Cardiac fibroblast (primary cell): Measurements from ENCODE around the gene GRIA3.
"Not testable (repeated sequence)": the region's sequence is repeated elsewhere in the genome, so short reads cannot be mapped to it uniquely, and the experiment has no call there.

Experiments
- DNase-seq, 2 donors: peaks; one replicate each; pipeline versions ENCODE4 v3.0.0 to v3.0.0-alpha.2; 2010; ENCODE audit warnings: low read depth in 2 of 2
- H3K4me3 ChIP-seq, 2 donors: replicated peaks in 1 of 2; 1 replicate in 1 of 2; 2 replicates in 1 of 2; pipeline ENCODE4 v1.5.1; 2011; ENCODE audit warnings: low read depth in 2 of 2, low read length in 2 of 2, mild to moderate bottlenecking in 2 of 2, moderate library complexity in 1 of 2
- CTCF ChIP-seq: IDR thresholded peaks from one replicate; pipeline ENCODE4 v1.5.1; 2011; ENCODE audit warnings: low read depth, mild to moderate bottlenecking, low read length, inconsistent platforms

GRIA3 gene

GRCh38 chrX:123489011-123489410 is 304.9 kb downstream of the GRIA3 start:
- no peak for TF ChIP-seq CTCF
- no peak overlapping the region for H3K4me3 ChIP-seq
- peak; percentile 10 to 13 for DNase-seq

GRCh38 chrX:123493857-123494256 is 309.8 kb downstream of the GRIA3 start:
- TF ChIP-seq CTCF, result no peak
- H3K4me3 ChIP-seq, result no peak overlapping the region
- no peak for DNase-seq

GRCh38 chrX:123499787-123500186 is 315.7 kb downstream of the GRIA3 start:
- no peak for DNase-seq
- H3K4me3 ChIP-seq, result no peak overlapping the region
- TF ChIP-seq CTCF, result no peak

- no peak for TF ChIP-seq CTCF
- DNase-seq, result no peak
- no peak overlapping the region for H3K4me3 ChIP-seq
Measured at GRCh38 chrX:123504047-123504446, 320.0 kb downstream of the GRIA3 start.

- no peak overlapping the region for H3K4me3 ChIP-seq
- no peak for DNase-seq
- no peak for TF ChIP-seq CTCF
Measured at GRCh38 chrX:123504630-123505270, 320.7 kb downstream of the GRIA3 start.

- no peak for TF ChIP-seq CTCF
- no peak for DNase-seq
- H3K4me3 ChIP-seq, result no peak overlapping the region
Measured at GRCh38 chrX:123513585-123514278, 329.7 kb downstream of the GRIA3 start.

GRCh38 chrX:123514279-123514640 is 330.2 kb downstream of the GRIA3 start:
- DNase-seq, result not testable (repeated sequence)

More at GRCh38 chrX:123514279-123514640, 330.2 kb downstream of the GRIA3 start:
- H3K4me3 ChIP-seq, result not testable (repeated sequence)
